ENCODE results near the gene COA1.

GRCh38 chr7:43769791-43770465, 40.6 kb upstream of the COA1 start:
- TF ChIP-seq BCL3 (IDR thresholded peaks at IDR 0.05) = no peak
- no peak for TF ChIP-seq TP53 (CRISPR knock-in tag; IDR thresholded peaks at IDR 0.05)
- no peak for TF ChIP-seq BHLHE40 (IDR thresholded peaks at IDR 0.05; ENCODE audit: low read depth, low read length)
- TF ChIP-seq HDAC2 (IDR thresholded peaks at IDR 0.05) = no peak
- TF ChIP-seq MAX (IDR thresholded peaks at IDR 0.05) = no peak
- no peak for TF ChIP-seq PBX3 (IDR thresholded peaks at IDR 0.05)
- TF ChIP-seq POLR2A (IDR thresholded peaks at IDR 0.05; ENCODE audit: low read length) = no peak
- no peak for TF ChIP-seq TFCP2L1 (CRISPR knock-in tag; IDR thresholded peaks at IDR 0.05)

Data from A549 (cell line).